Right lobe of liver (tissue), 6 donors: ENCODE results near the gene PTPRR. TPM values are rescaled to one million over a fixed set of nuclear protein-coding genes. Genes with fewer than 3 reads are reported as not detected.

Source experiments
- ATAC-seq, 4 donors: fragments of 200-7000 bp; cut with Tn5 transposase; one replicate each; pipeline ENCODE4 v1.9.1; 2020; ENCODE audit warnings: mild to moderate bottlenecking in 4 of 4, moderate library complexity in 4 of 4
- DNase-seq, 3 donors: peaks; one replicate each; pipeline ENCODE4 v3.0.0-alpha.2; 2020
- H3K27ac ChIP-seq, 3 donors: fragments of 200-600 bp; one replicate each; pipeline ENCODE4 v1.8.0; 2022
- H3K27me3 ChIP-seq, 2 donors: fragments of 200-600 bp; one replicate each; pipeline ENCODE4 v1.8.0; 2022
- H3K36me3 ChIP-seq, 4 donors: fragments of 200-600 bp; sonication (generic) in 1 of 4; one replicate each; pipeline versions ENCODE4 v1.5.1 to v1.8.0; 2017 to 2022; ENCODE audit warnings: control low read depth in 1 of 4
- H3K4me1 ChIP-seq, 4 donors: fragments of 200-600 bp; sonication (generic) in 1 of 4; one replicate each; pipeline versions ENCODE4 v1.5.1 to v1.8.0; 2017 to 2022; ENCODE audit warnings: control low read depth in 1 of 4
- H3K4me3 ChIP-seq, 3 donors: fragments of 200-600 bp; one replicate each; pipeline ENCODE4 v1.8.0; 2022
- H3K9me3 ChIP-seq, 4 donors: fragments of 200-600 bp; sonication (generic) in 1 of 4; one replicate each; pipeline versions ENCODE4 v1.5.1 to v1.8.0; 2017 to 2022; ENCODE audit warnings: control low read depth in 1 of 4
- POLR2A ChIP-seq: fragments of 450-650 bp; IDR thresholded peaks from one replicate; pipeline ENCODE4 v1.6.1; 2017; ENCODE audit warnings: antibody characterized with exemption, mild to moderate bottlenecking
- WGBS: methylation state at CpG from one replicate; pipeline ENCODE4 v1.1.6; 2018; ENCODE audit warnings: low coverage, low lambda C conversion rate; ENCODE audit not compliant: insufficient coverage; ENCODE audit errors: missing lambda C conversion rate; 5-methylcytosine and 5-hydroxymethylcytosine counted together
- intact Hi-C, 2 donors: fragments of 100-400 bp; cut with DNase I; formaldehyde crosslinking; loops; one replicate each; pipeline versions ENCODE4 v1.11.2 to v1.14.1; 2022
- total RNA-seq, 6 experiments: library from RNA; depleted of rRNA in 2 of 6; stranded (reverse); fragments of >200 nt in 2 of 6; fragmentation: NEBNext Ultra II Directional in 3 of 6; extraction: Animal tissue kit (Norgen Biotek cat#: 25700) in 3 of 6; gene quantifications; one replicate each; pipeline versions ENCODE4 v1.1.0 to v1.2.4, GENCODE V29; 2016 to 2023
- TF ChIP-seq, protein P1 (sequence below), 4 donors: fragments of 200-600 bp in 3 of 4; fragments of 450-650 bp in 1 of 4; IDR thresholded peaks; one replicate each; pipeline versions ENCODE4 v1.5.1 to v1.8.0; 2016 to 2022; ENCODE audit warnings: antibody characterized with exemption in 4 of 4, mild to moderate bottlenecking in 2 of 4
- donor health status: DM: no; HTN: yes; CAD: no.
- donor health status: DM: no; HTN: no; CAD: no.
- donor health status: DM: no; HTN: no; CAD: no.
- donor health status: DM: no; HTN: yes; CAD: no.
- donor health status: DM: no; HTN: yes; CAD: no.

The PTPRR gene
- total RNA-seq, 6 experiments from 2014 or later = 0.12 TPM; not detected in 5

DNA sequence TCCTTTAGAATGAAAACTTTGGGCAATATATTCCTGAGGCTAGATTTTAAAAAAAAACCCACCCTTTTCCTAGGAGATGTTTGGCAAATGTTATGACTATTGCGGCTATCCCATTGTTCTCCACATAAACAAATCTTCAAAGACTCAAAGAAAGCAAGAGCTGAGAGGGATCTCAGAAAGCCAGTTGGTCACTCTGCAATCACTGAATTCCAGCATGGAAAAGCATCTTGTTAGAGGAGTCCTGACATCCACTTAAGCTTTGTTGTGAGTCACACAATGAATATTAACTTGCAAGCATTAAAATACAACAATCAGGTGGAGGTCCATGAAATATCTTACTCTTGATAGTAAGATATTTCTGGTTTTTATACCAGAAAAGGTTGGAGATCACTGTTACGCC is 272.3 kb downstream of the PTPRR start:
- no peak for TF ChIP-seq POLR2A
- TF ChIP-seq, protein P1, sequence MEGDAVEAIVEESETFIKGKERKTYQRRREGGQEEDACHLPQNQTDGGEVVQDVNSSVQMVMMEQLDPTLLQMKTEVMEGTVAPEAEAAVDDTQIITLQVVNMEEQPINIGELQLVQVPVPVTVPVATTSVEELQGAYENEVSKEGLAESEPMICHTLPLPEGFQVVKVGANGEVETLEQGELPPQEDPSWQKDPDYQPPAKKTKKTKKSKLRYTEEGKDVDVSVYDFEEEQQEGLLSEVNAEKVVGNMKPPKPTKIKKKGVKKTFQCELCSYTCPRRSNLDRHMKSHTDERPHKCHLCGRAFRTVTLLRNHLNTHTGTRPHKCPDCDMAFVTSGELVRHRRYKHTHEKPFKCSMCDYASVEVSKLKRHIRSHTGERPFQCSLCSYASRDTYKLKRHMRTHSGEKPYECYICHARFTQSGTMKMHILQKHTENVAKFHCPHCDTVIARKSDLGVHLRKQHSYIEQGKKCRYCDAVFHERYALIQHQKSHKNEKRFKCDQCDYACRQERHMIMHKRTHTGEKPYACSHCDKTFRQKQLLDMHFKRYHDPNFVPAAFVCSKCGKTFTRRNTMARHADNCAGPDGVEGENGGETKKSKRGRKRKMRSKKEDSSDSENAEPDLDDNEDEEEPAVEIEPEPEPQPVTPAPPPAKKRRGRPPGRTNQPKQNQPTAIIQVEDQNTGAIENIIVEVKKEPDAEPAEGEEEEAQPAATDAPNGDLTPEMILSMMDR (IDR thresholded peaks at IDR 0.05) = no peak
- WGBS = 64% methylated on average over 2 of the region's 2 CpGs
- Histone ChIP-seq H3K27me3 (no peaks in the 10 kb centered on the region), H3K4me3 (no peak overlapping the region), H3K4me1 (no peaks in the 10 kb centered on the region), H3K27ac (no peak overlapping the region), H3K9me3 (no peaks in the 10 kb centered on the region), H3K36me3 (no peaks in the 10 kb centered on the region)
- DNase-seq (no peak), ATAC-seq (no peak)
- intact Hi-C loops = no loop called here

DNA sequence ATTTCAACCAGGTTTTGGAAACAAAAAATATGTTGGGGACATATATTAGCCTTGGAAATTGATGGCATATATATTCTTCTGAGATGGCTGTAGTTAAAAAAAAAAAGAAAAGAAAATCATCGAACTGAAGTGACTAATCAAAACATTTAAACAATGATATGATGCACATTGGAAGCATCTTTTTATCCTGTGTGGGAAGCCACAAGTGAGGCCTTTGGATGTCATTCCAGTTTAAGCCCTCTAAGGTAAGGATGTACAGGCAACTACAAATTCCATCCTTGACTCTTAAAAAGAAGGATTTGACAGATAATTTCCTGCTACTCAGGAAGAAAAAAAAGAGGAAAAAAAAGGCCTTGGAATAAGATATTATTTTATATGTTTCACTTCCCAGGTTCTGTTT is 273.7 kb downstream of the PTPRR start:
- Histone ChIP-seq H3K27ac (peak overlapping the region in 1 of 3 donors; percentile 74), H3K4me1 (no peaks in the 10 kb centered on the region), H3K36me3 (no peaks in the 10 kb centered on the region), H3K4me3 (no peak overlapping the region), H3K9me3 (no peaks in the 10 kb centered on the region), H3K27me3 (no peaks in the 10 kb centered on the region)
- 17% methylated on average over 1 of the region's 1 CpG for WGBS
- ATAC-seq = no peak
- TF ChIP-seq, protein P1 (IDR thresholded peaks at IDR 0.05) = no peak
- no peak for TF ChIP-seq POLR2A
- DNase-seq = no peak
- intact Hi-C loops = no loop called here

DNA sequence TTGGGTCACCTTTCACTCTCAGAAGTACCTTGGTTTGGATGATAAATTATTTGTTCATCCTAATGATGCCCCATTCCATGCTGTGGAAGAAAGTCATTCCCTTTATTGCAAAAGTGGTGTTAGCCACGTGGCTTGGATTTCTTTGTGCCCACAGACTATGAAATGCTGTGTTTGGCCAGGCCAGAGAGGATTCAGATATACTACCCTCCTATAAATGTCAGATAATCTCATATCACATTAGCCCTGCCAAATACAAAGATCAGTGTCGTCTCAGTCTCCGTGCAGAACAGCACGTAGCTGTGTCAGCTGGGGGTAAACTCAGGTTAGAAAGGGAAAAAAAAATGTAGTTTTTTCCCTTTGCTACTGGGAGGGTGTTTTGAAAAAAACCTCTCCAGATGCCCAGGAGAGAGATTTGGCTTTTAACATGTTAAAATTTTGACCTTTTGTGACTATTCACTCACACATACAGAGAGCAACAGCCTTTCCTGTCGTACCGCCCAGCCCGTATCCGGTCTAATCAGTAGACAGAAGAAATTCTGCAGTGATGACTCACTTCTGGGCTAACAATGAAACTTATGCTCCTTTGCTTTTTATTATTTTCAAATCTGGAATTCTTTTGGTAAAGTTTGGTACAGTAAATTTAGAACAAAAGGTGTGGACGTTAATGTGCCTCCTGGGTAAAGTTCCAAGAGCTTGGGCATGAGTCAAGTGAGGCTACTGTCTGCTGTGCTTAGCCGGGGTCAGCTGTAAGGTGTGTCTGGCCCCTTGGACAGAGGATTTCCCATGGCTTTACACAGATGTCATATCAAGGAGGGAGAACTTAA is 274.8 kb downstream of the PTPRR start:
- DNase-seq = peak in 2 of 3 donors; percentile 57 to 58
- 32% methylated on average over 10 of the region's 10 CpGs for WGBS
- intact Hi-C loops = no loop called here

DNA sequence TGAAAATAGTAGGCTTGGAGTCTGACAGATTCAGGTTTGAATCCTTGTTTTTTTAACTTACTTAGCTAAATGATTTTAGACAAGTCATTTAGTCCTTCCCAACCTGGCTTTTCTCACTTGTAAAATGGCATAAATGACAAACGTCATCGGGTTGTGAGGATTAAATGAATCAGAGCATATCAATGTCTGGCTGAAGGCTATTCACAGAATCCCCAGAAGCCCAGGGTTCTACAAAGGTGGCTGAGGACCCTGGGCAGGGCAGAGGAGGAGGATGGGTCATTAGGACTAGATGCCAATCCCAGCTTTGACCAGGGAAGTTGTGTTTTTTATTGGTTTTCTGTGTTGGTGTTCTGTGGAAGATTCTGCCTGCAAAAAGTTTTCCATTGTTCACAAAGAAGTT is 275.7 kb downstream of the PTPRR start:
- no peaks in the 10 kb centered on the region for H3K36me3 ChIP-seq
- WGBS = 70% methylated on average over 2 of the region's 2 CpGs
- H3K27ac ChIP-seq = peak overlapping the region in 2 of 3 donors; percentile 2 to 41
- no peak for ATAC-seq
- no peaks in the 10 kb centered on the region for H3K27me3 ChIP-seq
- intact Hi-C loops = no loop called here
- no peaks in the 10 kb centered on the region for H3K4me1 ChIP-seq
- TF ChIP-seq, protein P1 (IDR thresholded peaks at IDR 0.05) = no peak
- TF ChIP-seq POLR2A = no peak
- H3K4me3 ChIP-seq = no peak overlapping the region
- no peaks in the 10 kb centered on the region for H3K9me3 ChIP-seq
- no peak for DNase-seq

More for the DNA sequence above, 274.8 kb downstream of the PTPRR start:
- no peaks in the 10 kb centered on the region for H3K9me3 ChIP-seq
- no peaks in the 10 kb centered on the region for H3K27me3 ChIP-seq
- no peak for TF ChIP-seq POLR2A
- TF ChIP-seq, protein P1 (IDR thresholded peaks at IDR 0.05) = no peak
- peak; percentile 78 to 91 (median 88) for ATAC-seq
- no peak overlapping the region for H3K4me3 ChIP-seq
- peak overlapping the region; percentile 2 to 74 (median 26) for H3K27ac ChIP-seq
- no peaks in the 10 kb centered on the region for H3K4me1 ChIP-seq
- H3K36me3 ChIP-seq = no peaks in the 10 kb centered on the region
